HepG2 (cell line): ENCODE measurements around the gene MIDN. TPM values are rescaled to one million over a fixed set of nuclear protein-coding genes. Genes with fewer than 3 reads are reported as not detected.

ENCODE experiments used
- AHR ChIP-seq: IDR thresholded peaks from 2 replicates; pipeline ENCODE4 v1.6.1; 2018; ENCODE audit warnings: missing genetic modification reagents, missing compliant biosample characterization
- AKAP8 ChIP-seq: sonication (generic); formaldehyde crosslinking; IDR thresholded peaks from 2 replicates; pipeline ENCODE4 v1.5.1; 2020; ENCODE audit warnings: mild to moderate bottlenecking, missing genetic modification reagents
- ATF7 ChIP-seq, 2 experiments: fragments of 450-650 bp in 1 of 2; sonication (generic) in 1 of 2; formaldehyde crosslinking in 1 of 2; IDR thresholded peaks; 2 replicates each; pipeline versions ENCODE4 v1.4.0 to v1.6.1; 2016 to 2020; ENCODE audit warnings: antibody characterized with exemption in 1 of 2, mild to moderate bottlenecking in 1 of 2, missing genetic modification reagents in 1 of 2
- ESRRA ChIP-seq: sonication (generic); formaldehyde crosslinking; IDR thresholded peaks from 2 replicates; pipeline ENCODE4 v1.5.1; 2020; ENCODE audit warnings: mild to moderate bottlenecking, low read depth, missing genetic modification reagents
- HNRNPL ChIP-seq: fragments of 200-400 bp; formaldehyde crosslinking; IDR thresholded peaks from 2 replicates; pipeline ENCODE4 v1.6.1; 2017; ENCODE audit warnings: mild to moderate bottlenecking, low read depth, low read length
- JUN ChIP-seq: sonication (generic); formaldehyde crosslinking; IDR thresholded peaks from 2 replicates; pipeline ENCODE4 v1.4.0; 2020; ENCODE audit warnings: mild to moderate bottlenecking, missing genetic modification reagents
- KDM6A ChIP-seq: IDR thresholded peaks from 2 replicates; pipeline ENCODE4 v1.6.1; 2016; ENCODE audit warnings: low read depth
- NKX3-1 ChIP-seq: sonication (generic); formaldehyde crosslinking; IDR thresholded peaks from 2 replicates; pipeline ENCODE4 v1.5.0; 2020; ENCODE audit warnings: missing genetic modification reagents
- PPARG ChIP-seq: conservative IDR thresholded peaks from 2 replicates; pipeline ENCODE4 v1.6.1; 2016; ENCODE audit warnings: missing biosample characterization, missing genetic modification reagents
- ZFP62 ChIP-seq: sonication (generic); formaldehyde crosslinking; IDR thresholded peaks from 2 replicates; pipeline ENCODE4 v1.4.0; 2020; ENCODE audit warnings: missing genetic modification reagents
- ZMYM2 ChIP-seq: sonication (generic); formaldehyde crosslinking; IDR thresholded peaks from 2 replicates; pipeline ENCODE4 v1.8.0; 2022; ENCODE audit warnings: mild to moderate bottlenecking, missing genetic modification reagents
- ZNF788 ChIP-seq: sonication (generic); formaldehyde crosslinking; IDR thresholded peaks from 2 replicates; pipeline ENCODE4 v1.5.0; 2020; ENCODE audit warnings: mild to moderate bottlenecking, missing genetic modification reagents, borderline replicate concordance
- ZNF891 ChIP-seq: sonication (generic); formaldehyde crosslinking; IDR thresholded peaks from 2 replicates; pipeline ENCODE4 v1.5.0; 2020; ENCODE audit warnings: mild to moderate bottlenecking, missing genetic modification reagents
- polyA plus RNA-seq, 8 experiments: library from polyadenylated mRNA; depleted of rRNA in 3 of 8; stranded (reverse) in 7 of 8; unstranded in 1 of 8; fragments of >200 nt; fragmentation: Illumina TruSeq in 4 of 8; extraction: Trizol in 4 of 8; gene quantifications; 2 replicates each; pipeline versions ENCODE4 v1.2.1 to v1.2.3, GENCODE V29; 2011 to 2016; ENCODE audit warnings: low read depth in 4 of 8, missing spikeins in 1 of 8, mixed read lengths in 1 of 8; ENCODE audit not compliant: insufficient read depth in 1 of 8
- total RNA-seq, 5 experiments: library from RNA; depleted of rRNA; stranded (reverse); fragments of >200 nt; fragmentation: Illumina TruSeq; extraction: Trizol; gene quantifications; 2 replicates each; pipeline ENCODE4 v1.2.3, GENCODE V29; 2016; ENCODE audit warnings: low read depth in 1 of 5
- TF ChIP-seq, protein P1 (sequence below): sonication (generic); formaldehyde crosslinking; IDR thresholded peaks from 2 replicates; pipeline ENCODE4 v1.8.1; 2023; ENCODE audit warnings: missing genetic modification reagents, inconsistent platforms, borderline replicate concordance
- TF ChIP-seq, protein P2 (sequence below): sonication (generic); formaldehyde crosslinking; IDR thresholded peaks from 2 replicates; pipeline ENCODE4 v1.8.1; 2022; ENCODE audit warnings: mild to moderate bottlenecking, missing genetic modification reagents
- TF ChIP-seq, protein P3 (sequence below): sonication (generic); formaldehyde crosslinking; IDR thresholded peaks from 2 replicates; pipeline ENCODE4 v1.4.0; 2020; ENCODE audit warnings: missing genetic modification reagents, mild to moderate bottlenecking, borderline replicate concordance
- TF ChIP-seq, protein P4 (sequence below): sonication (generic); formaldehyde crosslinking; IDR thresholded peaks from 2 replicates; pipeline ENCODE4 v1.8.1; 2023; ENCODE audit warnings: mild to moderate bottlenecking, inconsistent platforms, moderate library complexity, missing genetic modification reagents, borderline replicate concordance
- TF ChIP-seq, protein P5 (sequence below): sonication (generic); formaldehyde crosslinking; IDR thresholded peaks from 2 replicates; pipeline ENCODE4 v1.5.0; 2020; ENCODE audit warnings: mild to moderate bottlenecking, missing genetic modification reagents, borderline replicate concordance
- TF ChIP-seq, protein P6 (sequence below): sonication (generic); formaldehyde crosslinking; IDR thresholded peaks from 2 replicates; pipeline ENCODE4 v1.4.0; 2020; ENCODE audit warnings: missing genetic modification reagents

The MIDN gene
- total and polyA plus RNA-seq, 2 of the 13 experiments (the other 11 are each of a cell fraction or from before 2014, with no cell fraction given), result 8.4 to 18.0 TPM

DNA sequence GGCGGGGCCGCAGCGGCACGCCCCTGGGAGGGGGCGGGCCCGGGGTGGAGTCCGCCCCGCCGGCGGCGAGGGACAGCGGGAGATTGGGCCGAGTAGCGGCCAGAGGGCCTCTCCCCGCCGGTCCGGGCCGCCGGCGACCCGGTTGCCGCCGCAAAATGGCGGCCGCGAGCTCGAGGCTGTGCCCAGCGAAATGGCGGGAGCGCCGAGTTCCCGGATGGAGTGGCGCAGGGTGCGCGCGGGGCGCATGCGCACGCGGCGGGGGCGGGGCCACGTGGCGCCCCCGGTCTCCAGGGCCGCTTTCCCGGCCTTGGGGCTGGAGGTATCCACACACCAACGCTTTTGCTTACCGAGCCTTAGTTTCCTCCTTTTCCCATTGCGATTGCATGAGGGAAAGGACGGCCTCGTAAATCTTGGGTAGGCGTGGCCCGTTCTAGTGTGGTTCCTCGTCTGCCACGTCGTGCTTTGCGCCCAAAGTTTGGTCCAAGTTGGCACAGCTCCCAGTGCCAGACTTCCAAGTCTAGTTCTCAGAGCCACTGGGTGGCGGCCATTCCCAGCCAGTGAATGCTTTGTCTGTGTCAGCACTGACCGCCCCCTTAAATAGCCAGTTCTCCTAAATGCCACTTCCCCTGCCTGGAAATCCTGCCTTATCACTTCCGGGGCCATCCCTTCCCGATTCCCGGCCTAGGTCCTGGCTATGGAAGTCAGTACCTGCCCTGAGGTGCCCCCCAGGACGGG lies 21.3 kb downstream of the MIDN start (continued):
- 0 out of 2 replicates have a peak, but pooled peaks have one; percentile 23 for TF ChIP-seq HNRNPL
- TF ChIP-seq, protein P1, sequence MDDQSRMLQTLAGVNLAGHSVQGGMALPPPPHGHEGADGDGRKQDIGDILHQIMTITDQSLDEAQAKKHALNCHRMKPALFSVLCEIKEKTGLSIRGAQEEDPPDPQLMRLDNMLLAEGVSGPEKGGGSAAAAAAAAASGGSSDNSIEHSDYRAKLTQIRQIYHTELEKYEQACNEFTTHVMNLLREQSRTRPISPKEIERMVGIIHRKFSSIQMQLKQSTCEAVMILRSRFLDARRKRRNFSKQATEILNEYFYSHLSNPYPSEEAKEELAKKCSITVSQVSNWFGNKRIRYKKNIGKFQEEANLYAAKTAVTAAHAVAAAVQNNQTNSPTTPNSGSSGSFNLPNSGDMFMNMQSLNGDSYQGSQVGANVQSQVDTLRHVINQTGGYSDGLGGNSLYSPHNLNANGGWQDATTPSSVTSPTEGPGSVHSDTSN, result no peak
- peak; percentile 72; the same call in 1 of the 2 replicates for TF ChIP-seq ZNF788
- TF ChIP-seq, protein P2, sequence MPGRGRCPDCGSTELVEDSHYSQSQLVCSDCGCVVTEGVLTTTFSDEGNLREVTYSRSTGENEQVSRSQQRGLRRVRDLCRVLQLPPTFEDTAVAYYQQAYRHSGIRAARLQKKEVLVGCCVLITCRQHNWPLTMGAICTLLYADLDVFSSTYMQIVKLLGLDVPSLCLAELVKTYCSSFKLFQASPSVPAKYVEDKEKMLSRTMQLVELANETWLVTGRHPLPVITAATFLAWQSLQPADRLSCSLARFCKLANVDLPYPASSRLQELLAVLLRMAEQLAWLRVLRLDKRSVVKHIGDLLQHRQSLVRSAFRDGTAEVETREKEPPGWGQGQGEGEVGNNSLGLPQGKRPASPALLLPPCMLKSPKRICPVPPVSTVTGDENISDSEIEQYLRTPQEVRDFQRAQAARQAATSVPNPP, result no peak
- no peak for TF ChIP-seq JUN
- TF ChIP-seq, protein P3, sequence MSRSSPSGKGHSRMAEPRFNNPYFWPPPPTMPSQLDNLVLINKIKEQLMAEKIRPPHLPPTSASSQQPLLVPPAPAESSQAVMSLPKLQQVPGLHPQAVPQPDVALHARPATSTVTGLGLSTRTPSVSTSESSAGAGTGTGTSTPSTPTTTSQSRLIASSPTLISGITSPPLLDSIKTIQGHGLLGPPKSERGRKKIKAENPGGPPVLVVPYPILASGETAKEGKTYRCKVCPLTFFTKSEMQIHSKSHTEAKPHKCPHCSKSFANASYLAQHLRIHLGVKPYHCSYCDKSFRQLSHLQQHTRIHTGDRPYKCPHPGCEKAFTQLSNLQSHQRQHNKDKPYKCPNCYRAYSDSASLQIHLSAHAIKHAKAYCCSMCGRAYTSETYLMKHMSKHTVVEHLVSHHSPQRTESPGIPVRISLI (CRISPR knock-in tag), result 0 out of 2 replicates have a peak, but pooled peaks have one; percentile 6
- 0 out of 2 replicates have a peak, but pooled peaks have one; percentile 9 for TF ChIP-seq ZNF891
- TF ChIP-seq, protein P4, sequence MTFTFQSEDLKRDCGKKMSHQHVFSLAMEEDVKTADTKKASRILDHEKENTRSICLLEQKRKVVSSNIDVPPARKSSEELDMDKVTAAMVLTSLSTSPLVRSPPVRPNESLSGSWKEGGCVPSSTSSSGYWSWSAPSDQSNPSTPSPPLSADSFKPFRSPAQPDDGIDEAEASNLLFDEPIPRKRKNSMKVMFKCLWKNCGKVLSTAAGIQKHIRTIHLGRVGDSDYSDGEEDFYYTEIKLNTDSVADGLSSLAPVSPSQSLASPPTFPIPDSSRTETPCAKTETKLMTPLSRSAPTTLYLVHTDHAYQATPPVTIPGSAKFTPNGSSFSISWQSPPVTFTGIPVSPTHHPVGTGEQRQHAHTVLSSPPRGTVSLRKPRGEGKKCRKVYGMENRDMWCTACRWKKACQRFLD, result 0 out of 2 replicates have a peak, but pooled peaks have one; percentile 45
- TF ChIP-seq ZFP62 (CRISPR knock-in tag), result no peak
- no peak for TF ChIP-seq ATF7 (IDR thresholded peaks at IDR 0.05)
- peak; percentile 3; the same call in 1 of the 2 replicates for TF ChIP-seq ATF7 (CRISPR knock-in tag; IDR thresholded peaks at IDR 0.05)
- TF ChIP-seq, protein P5, sequence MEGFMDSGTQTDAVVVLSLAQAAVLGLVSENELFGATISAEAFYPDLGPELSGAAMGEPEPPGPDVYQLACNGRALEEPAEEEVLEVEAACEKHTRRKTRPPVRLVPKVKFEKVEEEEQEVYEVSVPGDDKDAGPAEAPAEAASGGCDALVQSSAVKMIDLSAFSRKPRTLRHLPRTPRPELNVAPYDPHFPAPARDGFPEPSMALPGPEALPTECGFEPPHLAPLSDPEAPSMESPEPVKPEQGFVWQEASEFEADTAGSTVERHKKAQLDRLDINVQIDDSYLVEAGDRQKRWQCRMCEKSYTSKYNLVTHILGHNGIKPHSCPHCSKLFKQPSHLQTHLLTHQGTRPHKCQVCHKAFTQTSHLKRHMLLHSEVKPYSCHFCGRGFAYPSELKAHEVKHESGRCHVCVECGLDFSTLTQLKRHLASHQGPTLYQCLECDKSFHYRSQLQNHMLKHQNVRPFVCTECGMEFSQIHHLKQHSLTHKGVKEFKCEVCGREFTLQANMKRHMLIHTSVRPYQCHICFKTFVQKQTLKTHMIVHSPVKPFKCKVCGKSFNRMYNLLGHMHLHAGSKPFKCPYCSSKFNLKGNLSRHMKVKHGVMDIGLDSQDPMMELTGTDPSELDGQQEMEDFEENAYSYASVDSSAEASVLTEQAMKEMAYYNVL, result no peak
- TF ChIP-seq, protein P6, sequence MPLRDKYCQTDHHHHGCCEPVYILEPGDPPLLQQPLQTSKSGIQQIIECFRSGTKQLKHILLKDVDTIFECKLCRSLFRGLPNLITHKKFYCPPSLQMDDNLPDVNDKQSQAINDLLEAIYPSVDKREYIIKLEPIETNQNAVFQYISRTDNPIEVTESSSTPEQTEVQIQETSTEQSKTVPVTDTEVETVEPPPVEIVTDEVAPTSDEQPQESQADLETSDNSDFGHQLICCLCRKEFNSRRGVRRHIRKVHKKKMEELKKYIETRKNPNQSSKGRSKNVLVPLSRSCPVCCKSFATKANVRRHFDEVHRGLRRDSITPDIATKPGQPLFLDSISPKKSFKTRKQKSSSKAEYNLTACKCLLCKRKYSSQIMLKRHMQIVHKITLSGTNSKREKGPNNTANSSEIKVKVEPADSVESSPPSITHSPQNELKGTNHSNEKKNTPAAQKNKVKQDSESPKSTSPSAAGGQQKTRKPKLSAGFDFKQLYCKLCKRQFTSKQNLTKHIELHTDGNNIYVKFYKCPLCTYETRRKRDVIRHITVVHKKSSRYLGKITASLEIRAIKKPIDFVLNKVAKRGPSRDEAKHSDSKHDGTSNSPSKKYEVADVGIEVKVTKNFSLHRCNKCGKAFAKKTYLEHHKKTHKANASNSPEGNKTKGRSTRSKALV (CRISPR knock-in tag), result no peak
- TF ChIP-seq AKAP8 (CRISPR knock-in tag), result peak; percentile 74; the same call in 1 of the 2 replicates
- TF ChIP-seq NKX3-1, result no peak
- no peak for TF ChIP-seq ZMYM2 (CRISPR knock-in tag)
- 0 out of 2 replicates have a peak, but pooled peaks have one; percentile 34 for TF ChIP-seq AHR (CRISPR knock-in tag)
- TF ChIP-seq PPARG (CRISPR knock-in tag), result no peak
- no peak for TF ChIP-seq KDM6A
- TF ChIP-seq ESRRA (CRISPR knock-in tag), result peak; percentile 53
